AG09319 (cell line): ENCODE measurements around the gene FFAR2.

ENCODE experiments used
- DNase-seq: peaks from one replicate; pipeline ENCODE4 v3.0.0-alpha.2; 2010; ENCODE audit warnings: low read depth; ENCODE audit errors: extremely low read depth
- TF ChIP-seq, protein P1 (sequence below): IDR thresholded peaks from 2 replicates; pipeline ENCODE4 v1.5.1; 2011; ENCODE audit warnings: low read depth, mild to moderate bottlenecking, inconsistent platforms, low read length, moderate library complexity

The FFAR2 gene

DNA sequence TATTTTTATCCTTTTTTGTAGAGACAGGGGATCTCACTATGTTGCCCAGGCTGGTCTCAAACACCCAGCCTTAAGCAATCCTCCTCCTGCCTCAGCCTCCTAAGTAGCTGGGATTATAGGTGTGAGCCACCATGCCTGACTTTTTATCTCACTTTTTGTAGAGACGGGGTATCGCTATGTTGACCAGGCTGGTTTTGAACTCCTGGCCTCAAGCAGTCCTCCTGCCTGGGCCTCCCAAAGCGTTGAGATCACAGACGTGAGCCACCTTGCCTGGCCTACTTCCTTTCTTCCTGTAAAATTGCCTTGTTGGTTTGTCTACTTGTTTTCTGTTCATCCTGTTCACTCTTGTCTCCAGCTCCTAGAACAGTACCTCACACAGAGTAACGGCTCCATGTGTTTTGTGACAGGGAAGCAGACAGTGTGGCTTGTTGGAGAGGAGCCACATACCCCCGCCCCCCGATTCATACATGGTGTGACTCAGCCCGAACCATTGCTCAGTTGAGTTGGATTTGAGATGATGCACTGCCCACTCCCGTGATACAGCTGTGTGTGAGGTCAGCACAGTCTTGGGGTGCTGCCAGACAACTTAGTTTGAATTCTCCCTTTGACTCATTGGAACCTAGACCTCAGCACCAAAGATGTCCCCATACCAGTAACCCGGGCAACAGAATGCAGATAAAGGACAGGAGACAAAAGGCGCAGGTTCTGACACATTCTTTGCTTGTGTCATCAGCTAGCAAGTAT lies 43.0 kb upstream of the FFAR2 start:
- TF ChIP-seq, protein P1, sequence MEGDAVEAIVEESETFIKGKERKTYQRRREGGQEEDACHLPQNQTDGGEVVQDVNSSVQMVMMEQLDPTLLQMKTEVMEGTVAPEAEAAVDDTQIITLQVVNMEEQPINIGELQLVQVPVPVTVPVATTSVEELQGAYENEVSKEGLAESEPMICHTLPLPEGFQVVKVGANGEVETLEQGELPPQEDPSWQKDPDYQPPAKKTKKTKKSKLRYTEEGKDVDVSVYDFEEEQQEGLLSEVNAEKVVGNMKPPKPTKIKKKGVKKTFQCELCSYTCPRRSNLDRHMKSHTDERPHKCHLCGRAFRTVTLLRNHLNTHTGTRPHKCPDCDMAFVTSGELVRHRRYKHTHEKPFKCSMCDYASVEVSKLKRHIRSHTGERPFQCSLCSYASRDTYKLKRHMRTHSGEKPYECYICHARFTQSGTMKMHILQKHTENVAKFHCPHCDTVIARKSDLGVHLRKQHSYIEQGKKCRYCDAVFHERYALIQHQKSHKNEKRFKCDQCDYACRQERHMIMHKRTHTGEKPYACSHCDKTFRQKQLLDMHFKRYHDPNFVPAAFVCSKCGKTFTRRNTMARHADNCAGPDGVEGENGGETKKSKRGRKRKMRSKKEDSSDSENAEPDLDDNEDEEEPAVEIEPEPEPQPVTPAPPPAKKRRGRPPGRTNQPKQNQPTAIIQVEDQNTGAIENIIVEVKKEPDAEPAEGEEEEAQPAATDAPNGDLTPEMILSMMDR = no peak
- peak; percentile 43 for DNase-seq

DNA sequence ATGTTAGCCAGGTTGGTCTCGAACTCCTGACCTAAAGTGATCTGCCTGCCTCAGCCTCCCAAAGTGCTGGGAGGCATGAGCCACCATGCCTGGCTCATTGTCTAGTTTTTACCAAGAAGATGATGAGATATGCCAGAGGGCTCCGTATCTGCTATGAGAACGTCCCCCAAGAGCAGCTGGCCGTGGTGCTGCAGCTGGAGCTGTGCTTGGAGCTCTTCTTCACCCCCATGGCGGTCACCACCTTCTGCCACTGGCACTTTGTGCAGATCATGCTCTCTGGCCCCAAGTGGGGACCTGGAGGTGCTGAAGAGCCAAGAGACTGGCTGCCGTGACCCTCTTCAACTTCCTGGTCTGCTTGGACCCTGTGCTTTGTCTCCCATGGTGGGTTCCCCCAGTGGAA lies 40.4 kb upstream of the FFAR2 start:
- TF ChIP-seq, protein P1 = no peak
- no peak for DNase-seq

DNA sequence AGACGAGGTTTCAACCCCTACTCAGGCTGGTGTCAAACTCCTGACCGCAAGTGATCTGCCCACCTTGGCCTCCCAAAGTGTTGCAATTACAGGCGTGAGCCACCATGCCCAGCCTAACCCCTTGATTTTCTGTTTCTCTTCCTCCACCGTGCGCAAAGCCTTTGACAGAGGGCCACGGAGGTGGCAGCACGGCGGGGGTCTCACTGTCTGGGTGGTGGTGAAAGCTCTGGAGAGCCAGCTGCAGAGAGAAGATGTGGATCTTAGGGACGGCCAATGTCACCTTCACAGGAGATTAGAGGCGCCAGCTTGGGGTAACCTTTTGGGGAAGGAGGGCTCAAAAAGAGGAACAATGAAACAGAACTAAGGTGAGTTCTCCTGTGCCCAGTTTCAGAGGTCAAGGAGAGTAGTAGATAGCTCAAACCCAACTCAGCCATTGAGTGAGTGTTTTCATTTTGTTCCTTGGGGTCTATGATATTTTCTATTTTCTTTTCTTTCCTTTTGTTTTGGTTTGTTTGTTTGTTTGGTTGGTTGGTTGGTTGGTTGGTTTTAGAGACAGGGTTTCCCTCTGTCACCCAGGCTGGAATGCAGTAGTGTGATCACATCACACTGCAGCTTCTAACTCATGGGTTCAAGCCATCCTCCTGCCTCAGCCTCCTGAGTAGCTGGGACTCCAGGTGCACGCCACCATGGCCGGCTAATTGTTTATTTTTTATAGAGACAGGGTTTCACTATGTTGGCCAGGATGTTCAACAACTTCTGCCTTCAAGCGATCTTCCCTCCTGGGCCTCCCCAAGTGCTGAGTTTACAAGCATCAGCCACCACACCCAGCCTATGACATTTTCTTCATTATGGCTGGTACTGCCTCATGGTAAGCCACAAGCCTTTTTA lies 39.5 kb upstream of the FFAR2 start:
- no peak for DNase-seq
- TF ChIP-seq, protein P1 = no peak

DNA sequence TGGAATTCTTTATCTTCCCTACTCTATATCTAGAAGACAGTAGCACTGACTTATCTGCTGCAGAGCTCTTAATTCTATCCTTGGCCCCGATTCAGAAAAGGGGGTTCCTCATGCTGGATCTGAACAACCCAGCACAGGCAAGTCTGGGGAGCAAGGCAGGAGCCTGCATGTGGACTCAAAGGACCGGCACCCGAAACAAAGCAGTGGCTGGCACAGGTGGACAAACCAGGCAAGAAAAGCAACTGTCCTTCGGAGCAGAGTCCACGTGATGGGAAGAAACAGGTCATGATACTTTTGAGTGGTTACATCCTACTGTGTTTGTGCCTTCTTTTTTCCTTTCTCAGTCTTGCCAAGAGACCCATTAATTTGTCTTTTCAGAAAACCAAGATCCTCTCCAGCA lies 38.9 kb upstream of the FFAR2 start:
- no peak for DNase-seq
- TF ChIP-seq, protein P1 = no peak

DNA sequence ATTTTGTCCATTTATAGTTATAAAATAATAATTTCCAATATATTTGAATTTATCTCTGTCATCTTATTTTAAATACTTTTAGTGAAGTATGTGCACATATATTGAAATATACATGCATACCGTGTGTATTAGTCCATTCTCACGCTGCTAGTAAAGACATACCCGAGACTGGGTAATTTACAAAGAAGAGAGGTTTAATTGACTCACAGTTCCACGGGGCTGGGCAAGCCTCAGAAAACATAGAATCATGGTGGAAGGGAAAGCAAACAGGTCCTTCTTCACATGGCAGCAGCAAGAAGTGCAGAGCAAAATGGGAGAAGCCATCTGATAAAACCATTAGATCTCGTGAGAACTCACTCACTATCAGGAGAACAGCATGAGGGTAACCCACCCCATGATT lies 37.6 kb upstream of the FFAR2 start:
- TF ChIP-seq, protein P1 = no peak

DNA sequence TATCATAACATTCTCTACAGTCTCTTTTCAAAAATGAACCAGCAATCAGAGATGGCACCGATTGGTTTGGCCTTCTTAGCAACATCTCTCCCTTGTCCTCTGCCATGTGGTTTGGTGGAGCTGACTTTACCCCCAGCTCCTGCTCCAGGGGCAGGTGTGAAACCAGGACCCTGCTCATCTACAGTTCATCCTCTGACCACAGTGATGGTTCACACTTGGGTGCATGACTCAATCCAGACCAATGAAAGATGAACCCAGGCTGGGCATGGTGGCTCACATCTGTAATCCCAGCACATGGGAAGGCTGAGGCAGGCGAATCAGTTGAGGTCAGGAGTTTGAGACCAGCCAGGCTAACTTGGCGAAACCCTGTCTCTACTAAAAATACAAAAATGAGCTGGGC lies 33.6 kb upstream of the FFAR2 start:
- TF ChIP-seq, protein P1 = no peak
- DNase-seq = no peak

More for the DNA sequence above, 37.6 kb upstream of the FFAR2 start:
- no peak for DNase-seq

DNA sequence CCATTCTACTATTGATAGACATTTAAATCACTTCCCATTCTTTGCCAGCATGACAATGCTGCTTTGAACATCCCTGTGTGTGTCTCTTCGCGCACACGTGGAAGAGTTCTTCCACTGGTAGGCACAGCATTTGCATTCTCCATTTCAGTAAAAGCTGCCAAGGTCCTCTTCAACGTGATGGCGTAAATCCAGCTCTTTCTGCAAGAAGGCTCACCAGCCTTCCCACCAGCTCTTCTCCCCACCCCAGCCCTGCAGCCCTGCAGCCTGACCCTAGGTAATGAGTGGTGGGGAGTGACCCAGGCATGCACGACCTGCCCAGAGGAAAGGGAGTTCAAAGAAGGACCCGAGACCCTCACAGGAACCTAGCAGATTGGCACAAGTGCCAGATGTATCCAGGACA lies 31.7 kb upstream of the FFAR2 start:
- TF ChIP-seq, protein P1 = no peak
- DNase-seq = no peak
